H1 (cell line): ENCODE measurements around the gene CCL1. TPM values are rescaled to one million over a fixed set of nuclear protein-coding genes. Genes with fewer than 3 reads are reported as not detected.

Source experiments
- CTCF ChIA-PET: fragments of 300-600 bp; sonication (Branson Sonifier 250); formaldehyde crosslinking; loops from one replicate; lab custom pipeline; 2021; ENCODE audit not compliant: partially characterized antibody; lab: Charles Lee
- POLR2A ChIA-PET: fragments of 300-600 bp; sonication (Branson Sonifier 250); formaldehyde crosslinking; loops from one replicate; lab custom pipeline; 2021; ENCODE audit warnings: inconsistent platforms; ENCODE audit not compliant: partially characterized antibody; lab: Charles Lee
- DNase-seq, 2 experiments: peaks; one replicate each; pipeline versions ENCODE4 v3.0.0 to v3.0.0-alpha.2; 2010 to 2022; ENCODE audit warnings: low spot score in 2 of 2, low read depth in 1 of 2, mixed read lengths in 1 of 2
- FAIRE-seq: peaks from 2 replicates; lab custom pipeline; 2011; peaks lifted over from hg19 to GRCh38; lab: Jason Lieb, UNC
- H2AFZ ChIP-seq: 2 replicates; pipeline ENCODE4 v1.8.1; 2012; ENCODE audit warnings: low read length, inconsistent platforms
- H2AK5ac ChIP-seq: 2 replicates; pipeline ENCODE4 v1.6.1; 2013; ENCODE audit warnings: low read depth, low read length
- H2BK120ac ChIP-seq: replicated peaks from 2 replicates; pipeline ENCODE3; 2013; ENCODE audit warnings: low read depth, low read length, inconsistent platforms
- H2BK12ac ChIP-seq: 2 replicates; pipeline ENCODE4 v1.6.1; 2013; ENCODE audit warnings: low read depth, low read length
- H2BK15ac ChIP-seq: 2 replicates; pipeline ENCODE4 v1.6.1; 2013; ENCODE audit warnings: low read length
- H2BK20ac ChIP-seq: 2 replicates; pipeline ENCODE4 v1.6.1; 2013; ENCODE audit warnings: low read length
- H2BK5ac ChIP-seq: 2 replicates; pipeline ENCODE4 v1.6.1; 2013; ENCODE audit warnings: low read depth, low read length
- H3K14ac ChIP-seq: 2 replicates; pipeline ENCODE4 v1.6.1; 2013; ENCODE audit warnings: inconsistent platforms; ENCODE audit not compliant: insufficient read length
- H3K18ac ChIP-seq: 2 replicates; pipeline ENCODE4 v1.6.1; 2013; ENCODE audit warnings: low read length; ENCODE audit errors: extremely low read depth
- H3K23ac ChIP-seq: 2 replicates; pipeline ENCODE4 v1.6.1; 2013; ENCODE audit warnings: inconsistent platforms; ENCODE audit not compliant: insufficient read length
- H3K23me2 ChIP-seq: 2 replicates; pipeline ENCODE4 v1.6.1; 2013; ENCODE audit warnings: low read depth, low read length
- H3K27ac ChIP-seq: 2 replicates; pipeline ENCODE4 v1.6.1; 2011; ENCODE audit warnings: low read depth, low read length, inconsistent platforms
- H3K27me3 ChIP-seq, 4 experiments: replicated peaks in 1 of 4; 1 replicate in 1 of 4; 2 replicates in 3 of 4; pipeline versions ENCODE4 v1.6.1 to v1.8.1; 2011 to 2013; ENCODE audit warnings: low read length in 3 of 4, mild to moderate bottlenecking in 3 of 4, inconsistent platforms in 2 of 4, mixed read lengths in 2 of 4, moderate library complexity in 1 of 4; ENCODE audit not compliant: control insufficient read depth in 3 of 4, insufficient read depth in 3 of 4; ENCODE audit errors: extremely low read depth in 1 of 4
- H3K36me3 ChIP-seq, 4 experiments: 2 replicates each; pipeline versions ENCODE4 v1.6.1 to v1.8.1; 2011 to 2013; ENCODE audit warnings: mild to moderate bottlenecking in 4 of 4, low read length in 3 of 4, moderate library complexity in 2 of 4, control low read depth in 1 of 4, inconsistent platforms in 1 of 4; ENCODE audit not compliant: insufficient read depth in 4 of 4, control insufficient read depth in 2 of 4
- H3K4ac ChIP-seq: replicated peaks from 2 replicates; pipeline ENCODE3; 2013; ENCODE audit warnings: low read length, low read depth, mixed read lengths, inconsistent platforms; ENCODE audit not compliant: insufficient read length
- H3K4me1 ChIP-seq, 4 experiments: replicated peaks in 1 of 4; 1 replicate in 1 of 4; 2 replicates in 3 of 4; pipeline versions ENCODE4 v1.6.1 to v1.8.1; 2011 to 2013; ENCODE audit warnings: low read length in 3 of 4, inconsistent platforms in 2 of 4, mixed read lengths in 1 of 4; ENCODE audit not compliant: insufficient read depth in 4 of 4, control insufficient read depth in 3 of 4
- H3K4me2 ChIP-seq, 2 experiments: 2 replicates each; pipeline versions ENCODE4 v1.6.1 to v1.8.1; 2011 to 2013; ENCODE audit warnings: low read depth in 2 of 2, low read length in 2 of 2, control low read depth in 1 of 2, inconsistent platforms in 1 of 2, mild to moderate bottlenecking in 1 of 2; ENCODE audit not compliant: insufficient read depth in 1 of 2
- H3K4me3 ChIP-seq, 4 experiments: fragments of 200-600, 300-600 bp in 1 of 4; sonication (generic), shearing (Covaris generic), sonication (Bioruptor Twin) in 1 of 4; 2 replicates each; pipeline versions ENCODE4 v1.5.1 to v1.8.1; 2011 to 2016; ENCODE audit warnings: low read length in 4 of 4, low read depth in 3 of 4, control low read depth in 2 of 4, inconsistent platforms in 2 of 4, mild to moderate bottlenecking in 2 of 4, mixed read lengths in 1 of 4, moderate library complexity in 1 of 4; ENCODE audit not compliant: insufficient read depth in 2 of 4; ENCODE audit errors: extremely low read depth in 1 of 4
- H3K56ac ChIP-seq: replicated peaks from 2 replicates; pipeline ENCODE3; 2013; ENCODE audit warnings: low read depth, mild to moderate bottlenecking, mixed read lengths, low read length, inconsistent platforms; ENCODE audit not compliant: insufficient read length
- H3K79me1 ChIP-seq: 2 replicates; pipeline ENCODE4 v1.6.1; 2013; ENCODE audit warnings: low read depth, low read length, control low read depth
- H3K79me2 ChIP-seq, 2 experiments: 2 replicates each; pipeline versions ENCODE4 v1.6.1 to v1.8.1; 2012 to 2013; ENCODE audit warnings: low read length in 2 of 2, mild to moderate bottlenecking in 2 of 2, inconsistent platforms in 1 of 2; ENCODE audit not compliant: insufficient read depth in 2 of 2, control insufficient read depth in 1 of 2
- H3K9ac ChIP-seq, 4 experiments: replicated peaks in 1 of 4; 1 replicate in 1 of 4; 2 replicates in 3 of 4; pipeline versions ENCODE4 v1.6.1 to v1.8.1; 2011 to 2013; ENCODE audit warnings: low read depth in 3 of 4, low read length in 3 of 4, control low read depth in 2 of 4, mild to moderate bottlenecking in 2 of 4, moderate library complexity in 2 of 4, inconsistent platforms in 1 of 4; ENCODE audit errors: extremely low read depth in 1 of 4
- H3K9me3 ChIP-seq, 2 experiments: 2 replicates each; pipeline versions ENCODE4 v1.6.1 to v1.8.1; 2012 to 2013; ENCODE audit warnings: mild to moderate bottlenecking in 2 of 2, moderate library complexity in 2 of 2, control low read depth in 1 of 2, inconsistent platforms in 1 of 2, low read depth in 1 of 2, low read length in 1 of 2, mixed read lengths in 1 of 2; ENCODE audit not compliant: insufficient read depth in 2 of 2
- H4K20me1 ChIP-seq, 2 experiments: replicated peaks in 1 of 2; 2 replicates each; pipeline versions ENCODE3 to v1.8.1; 2011 to 2013; ENCODE audit warnings: inconsistent platforms in 2 of 2, low read length in 2 of 2, mild to moderate bottlenecking in 1 of 2; ENCODE audit not compliant: insufficient read depth in 2 of 2, control insufficient read depth in 1 of 2
- H4K5ac ChIP-seq: 2 replicates; pipeline ENCODE4 v1.6.1; 2013; ENCODE audit warnings: low read length, low read depth, mixed read lengths, inconsistent platforms; ENCODE audit not compliant: insufficient read length
- H4K8ac ChIP-seq: 2 replicates; pipeline ENCODE4 v1.8.0; 2013; ENCODE audit warnings: mild to moderate bottlenecking, moderate library complexity, low read length, inconsistent platforms; ENCODE audit not compliant: insufficient read depth; ENCODE audit errors: extremely low read depth
- H4K91ac ChIP-seq: replicated peaks from 2 replicates; pipeline ENCODE3; 2013; ENCODE audit warnings: low read length, mixed read lengths, inconsistent platforms; ENCODE audit not compliant: insufficient read length
- ASH2L ChIP-seq: fragments of 200-600, 300-600 bp; sonication (generic); IDR thresholded peaks from one replicate; pipeline ENCODE4 v1.7.1; 2017; ENCODE audit warnings: low read length
- CBX5 ChIP-seq: fragments of 300-800, 300-1000 bp; sonication (generic); IDR thresholded peaks from 2 replicates; pipeline ENCODE4 v1.7.1; 2016; ENCODE audit warnings: antibody characterized with exemption, low read length, low read depth
- CHD2 ChIP-seq: IDR thresholded peaks from 2 replicates; pipeline ENCODE4 v1.6.1; 2012; ENCODE audit warnings: low read length, improper control_type of control experiment
- EZH2 ChIP-seq: fragments of 200-600 bp; sonication (generic); IDR thresholded peaks from 2 replicates; pipeline ENCODE4 v1.7.1; 2012; ENCODE audit warnings: low read depth, mild to moderate bottlenecking, moderate library complexity, low read length, inconsistent platforms; ENCODE audit not compliant: severe bottlenecking
- MAFK ChIP-seq: IDR thresholded peaks from 2 replicates; pipeline ENCODE4 v1.6.1; 2012; ENCODE audit warnings: low read depth, mild to moderate bottlenecking, improper control_type of control experiment, low read length
- RBBP5 ChIP-seq: IDR thresholded peaks from 2 replicates; pipeline ENCODE4 v1.7.1; 2012; ENCODE audit warnings: low read depth, mild to moderate bottlenecking, inconsistent platforms, low read length, moderate library complexity, borderline replicate concordance
- SAP30 ChIP-seq: fragments of 300-600 bp; sonication (generic); IDR thresholded peaks from 2 replicates; pipeline ENCODE4 v1.7.1; 2012; ENCODE audit warnings: low read length, moderate library complexity, mild to moderate bottlenecking, inconsistent platforms; ENCODE audit not compliant: insufficient read depth, insufficient replicate concordance
- SIX5 ChIP-seq: IDR thresholded peaks from 2 replicates; pipeline ENCODE4 v1.6.1; 2011; ENCODE audit warnings: mild to moderate bottlenecking, low read depth, low read length
- SP1 ChIP-seq: IDR thresholded peaks from 2 replicates; pipeline ENCODE4 v1.6.1; 2011; ENCODE audit warnings: low read depth, low read length
- SP4 ChIP-seq: IDR thresholded peaks from 2 replicates; pipeline ENCODE4 v1.6.1; 2012; ENCODE audit warnings: low read length, inconsistent platforms
- SRF ChIP-seq: IDR thresholded peaks from 2 replicates; pipeline ENCODE4 v1.6.1; 2011; ENCODE audit warnings: mild to moderate bottlenecking, low read depth, low read length, moderate library complexity
- TCF12 ChIP-seq: IDR thresholded peaks from 2 replicates; pipeline ENCODE4 v1.6.1; 2011; ENCODE audit warnings: low read depth, mild to moderate bottlenecking, low read length
- USF2 ChIP-seq: IDR thresholded peaks from 2 replicates; pipeline ENCODE4 v1.6.1; 2011; ENCODE audit warnings: low read length, improper control_type of control experiment
- YY1 ChIP-seq: IDR thresholded peaks from 2 replicates; pipeline ENCODE4 v1.6.1; 2011; ENCODE audit warnings: low read depth, mild to moderate bottlenecking, low read length
- ZNF274 ChIP-seq: IDR thresholded peaks from 2 replicates; pipeline ENCODE4 v1.7.0; 2012; ENCODE audit warnings: low read length, borderline replicate concordance; ENCODE audit errors: extremely low read depth
- WGBS, 2 experiments: shearing (Covaris generic) in 1 of 2; methylation state at CpG; one replicate each; pipeline versions ENCODE4 v1.1.6 to v1.1.7; 2013 to 2015; ENCODE audit warnings: low lambda C conversion rate in 2 of 2, mixed read lengths in 2 of 2, inconsistent platforms in 1 of 2, low coverage in 1 of 2, missing lambda C conversion rate in 1 of 2; ENCODE audit not compliant: insufficient replicate concordance in 2 of 2, insufficient coverage in 1 of 2, insufficient read length in 1 of 2; ENCODE audit errors: extremely low coverage in 1 of 2, missing lambda C conversion rate in 1 of 2; 5-methylcytosine and 5-hydroxymethylcytosine counted together
- polyA plus RNA-seq, 7 experiments: library from polyadenylated mRNA; depleted of rRNA in 3 of 7; stranded (reverse) in 5 of 7; unstranded in 2 of 7; fragments of >200 nt in 5 of 7; fragments of 200-250 nt in 2 of 7; gene quantifications; 1 replicate in 5 of 7; 2 replicates in 1 of 7; 4 replicates in 1 of 7; pipeline versions ENCODE4 v1.2.1 to v1.2.3, GENCODE V29; 2011 to 2013; ENCODE audit warnings: missing spikeins in 2 of 7, mixed read lengths in 2 of 7
- total RNA-seq: library from RNA; stranded (reverse); fragmentation: NEBNext Ultra II Directional; extraction: Animal tissue kit (Norgen Biotek cat#: 25700); gene quantifications from 2 replicates; pipeline ENCODE4 v1.2.1, GENCODE V29; 2021

The CCL1 gene
- total and polyA plus RNA-seq, 2 of the 8 experiments (the other 6 are each of a cell fraction or from before 2014, with no cell fraction given), result not detected

GRCh38 chr17:34366010-34366409 lies 3.0 kb upstream of the CCL1 start:
- H3K23me2 ChIP-seq, result no peaks in the 10 kb centered on the region; the same call in 1 of the 2 replicates
- H2AFZ ChIP-seq, result no peak overlapping the region
- H3K4me1 ChIP-seq, result no peaks in the 10 kb centered on the region
- H3K4me3 ChIP-seq, result no peak overlapping the region
- no peak overlapping the region for H3K4me2 ChIP-seq
- H2BK5ac ChIP-seq, result no peak overlapping the region
- no peak overlapping the region for H3K4ac ChIP-seq
- H3K56ac ChIP-seq, result no peak overlapping the region
- H3K27me3 ChIP-seq, result no peaks in the 10 kb centered on the region
- H2BK120ac ChIP-seq, result no peak overlapping the region
- no peak overlapping the region for H2BK12ac ChIP-seq
- no peak overlapping the region for H4K91ac ChIP-seq
- H3K9me3 ChIP-seq, result no peaks in the 10 kb centered on the region
- POLR2A ChIA-PET, result no interaction called here
- no peak for DNase-seq
- no peaks in the 10 kb centered on the region for H4K20me1 ChIP-seq
- no CpG with 5 or more reads among the region's 1 CpG for WGBS, 2 experiments
- H3K79me2 ChIP-seq, result no peaks in the 10 kb centered on the region
- H3K18ac ChIP-seq, result no peak overlapping the region
- CTCF ChIA-PET, result interaction anchor here (15.7 kb wide), 1 partner anchor 163 kb away, joined by 442 read pairs; no protein-coding TSS in a partner anchor
- no peaks in the 10 kb centered on the region for H3K79me1 ChIP-seq
- FAIRE-seq, result no peak
- H2BK15ac ChIP-seq, result no peak overlapping the region
- H4K5ac ChIP-seq, result no peak overlapping the region
- H3K23ac ChIP-seq, result no peak overlapping the region
- no peak overlapping the region for H3K9ac ChIP-seq
- H2AK5ac ChIP-seq, result no peak overlapping the region
- no peak overlapping the region for H3K14ac ChIP-seq
- H4K8ac ChIP-seq, result no peak overlapping the region
- H3K27ac ChIP-seq, result no peak overlapping the region
- H2BK20ac ChIP-seq, result no peak overlapping the region
- no peaks in the 10 kb centered on the region for H3K36me3 ChIP-seq
- no peak for TF ChIP-seq SP4
- no peak for TF ChIP-seq SP1
- TF ChIP-seq ASH2L, result no peak
- TF ChIP-seq TCF12, result no peak
- TF ChIP-seq RBBP5, result no peak
- no peak for TF ChIP-seq CBX5
- TF ChIP-seq MAFK, result no peak
- TF ChIP-seq SIX5, result no peak
- TF ChIP-seq SAP30, result no peak
- TF ChIP-seq YY1, result no peak
- no peak for TF ChIP-seq CHD2
- TF ChIP-seq USF2, result no peak
- no peak for TF ChIP-seq EZH2
- TF ChIP-seq ZNF274, result no peak
- no peak for TF ChIP-seq SRF
